Measurements from ENCODE around the gene CHRNA4. TPM values are rescaled to one million over a fixed set of nuclear protein-coding genes. Genes with fewer than 3 reads are reported as not detected.
A peak's percentile ranks its signal among the peaks of the same experiment; 100 is the strongest.

The CHRNA4 gene
- not detected for total RNA-seq
- long read RNA-seq, result 0 reads

DNA sequence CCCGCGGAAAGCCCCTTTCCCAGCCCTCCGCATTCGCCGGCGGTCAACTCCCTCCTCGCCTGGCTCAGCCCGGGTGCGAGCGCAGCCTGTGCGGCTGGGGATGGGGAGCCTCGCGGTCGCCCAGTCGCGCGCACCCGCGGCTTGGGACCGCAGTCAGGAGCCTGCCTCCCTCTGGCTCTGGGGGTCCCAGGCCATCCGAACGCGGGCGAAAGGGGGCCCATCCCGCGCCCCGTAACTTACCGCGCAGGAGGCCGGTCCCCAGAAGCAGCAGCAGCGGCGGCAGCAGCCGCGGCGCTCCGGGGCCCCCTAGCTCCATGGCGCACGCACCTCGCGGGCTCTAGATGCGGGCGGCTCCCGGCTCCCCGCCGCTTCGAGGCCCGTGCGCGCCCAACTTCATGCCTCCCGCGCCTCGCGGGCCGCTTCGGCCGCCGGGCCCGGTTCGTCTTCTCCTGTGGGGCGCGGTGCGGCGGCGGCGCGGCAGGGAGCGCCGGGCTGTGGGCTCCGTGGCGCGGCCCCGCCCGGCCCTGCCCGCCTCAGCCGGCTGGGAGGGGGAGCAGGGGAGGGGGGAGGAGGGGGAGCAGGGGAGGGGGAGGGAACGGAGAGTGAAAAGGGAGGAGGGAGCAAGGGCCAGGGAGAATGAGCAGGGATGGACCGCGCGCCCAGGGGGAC lies at the start of gene CHRNA4:
CHRNA4 (minus strand) TSS at position 500 of the 669 bp plus-strand sequence; CDS start at position 316, 184 bp downstream.
- intact Hi-C loops (cut with DNase I, micrococcal nuclease), result no loop called here
- no peak for DNase-seq
- no peak for ATAC-seq

DNA sequence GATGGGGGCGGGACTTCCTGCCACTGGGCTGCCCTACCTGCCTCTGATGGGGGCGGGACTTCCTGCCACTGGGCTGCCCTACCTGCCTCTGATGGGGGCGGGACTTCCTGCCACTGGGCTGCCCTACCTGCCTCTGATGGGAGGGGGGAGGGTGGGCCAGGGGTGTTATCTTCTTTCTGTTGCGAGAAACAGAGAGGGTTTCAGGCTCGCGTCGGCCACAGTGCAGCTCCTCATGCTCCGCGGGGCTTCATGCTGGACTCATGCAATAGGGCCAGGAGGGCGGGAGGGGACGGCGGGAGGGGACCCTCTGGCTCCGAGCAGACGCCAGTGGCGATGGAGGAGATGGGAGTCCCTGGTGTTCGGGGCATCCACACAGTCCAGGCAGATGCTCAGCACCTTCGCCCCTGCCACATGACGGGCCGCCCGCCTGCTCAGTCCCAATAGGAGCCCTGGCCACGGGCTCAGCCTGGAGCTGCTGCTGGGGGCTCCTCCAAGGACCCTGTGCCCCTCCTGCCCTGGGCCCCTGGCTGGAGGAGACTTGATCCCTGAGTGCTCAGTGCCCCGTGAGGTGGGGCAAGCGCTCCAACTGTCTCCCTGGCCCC lies 48.8 kb upstream of the CHRNA4 start:
- DNase-seq (no peak), ATAC-seq (no peak)
- intact Hi-C loops (cut with DNase I, micrococcal nuclease), result no loop called here

- DNase-seq (no peak), ATAC-seq (no peak)
- intact Hi-C loops (cut with DNase I, micrococcal nuclease), result no loop called here
Measured at GRCh38 chr20:63409066-63409833, 48.1 kb upstream of the CHRNA4 start.

DNA sequence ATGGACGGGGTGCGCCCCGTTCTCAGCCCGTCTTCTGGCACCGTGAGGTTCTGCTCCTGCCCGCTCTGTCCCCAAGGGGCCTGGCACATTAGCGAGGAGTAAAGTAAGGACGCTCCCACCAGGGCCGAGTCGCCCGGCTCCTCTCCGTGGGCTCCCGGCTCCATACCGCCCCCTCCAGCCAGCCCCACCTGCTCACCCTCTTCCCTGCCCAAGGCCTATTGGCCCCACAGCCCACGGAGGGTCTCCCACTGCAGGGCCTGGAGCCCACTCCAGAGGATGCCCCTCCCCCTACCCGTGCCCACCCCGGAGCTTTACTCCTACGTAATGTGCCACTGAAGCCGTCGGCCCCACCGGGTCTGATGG lies 47.5 kb upstream of the CHRNA4 start:
- intact Hi-C loops (cut with DNase I, micrococcal nuclease), result no loop called here
- DNase-seq (no peak), ATAC-seq (no peak)

GRCh38 chr20:63407928-63408683 lies 47.0 kb upstream of the CHRNA4 start:
- intact Hi-C loops (cut with DNase I, micrococcal nuclease), result no loop called here
- ATAC-seq, result no peak
- no peak for DNase-seq

DNA sequence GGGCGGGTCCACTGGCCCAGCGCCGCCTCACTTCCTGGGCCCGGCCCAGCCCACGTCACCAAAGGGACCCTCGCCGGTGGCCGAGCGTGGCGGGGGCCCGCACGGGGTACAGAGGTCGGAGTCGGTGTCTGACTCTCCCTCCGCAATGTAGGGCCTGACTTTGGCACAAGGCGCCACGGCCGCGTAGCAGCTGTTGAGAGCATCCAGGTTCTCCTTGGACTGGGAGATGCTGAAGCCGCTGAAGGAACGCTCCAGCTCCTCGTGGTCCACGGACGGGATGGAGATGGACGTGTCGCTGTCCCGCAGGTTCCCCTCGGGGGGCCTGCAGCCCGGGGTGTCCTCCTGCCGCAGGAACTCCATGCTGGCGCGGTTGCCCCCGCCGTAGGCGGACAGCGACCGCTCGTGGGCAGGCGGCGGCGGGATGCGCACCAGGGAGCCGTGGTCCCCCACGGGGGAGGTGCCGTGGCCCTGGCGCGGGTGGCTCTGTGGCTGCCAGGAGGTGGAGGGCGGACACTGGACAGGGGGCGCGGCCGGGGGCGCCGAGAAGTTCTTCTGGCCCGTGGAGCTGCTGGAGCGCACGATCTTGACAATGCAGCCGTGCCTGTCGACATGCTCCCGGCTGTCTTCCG lies 45.6 kb upstream of the CHRNA4 start:
- ATAC-seq (no peak), DNase-seq (no peak)
- intact Hi-C loops (cut with DNase I, micrococcal nuclease), result no loop called here

GRCh38 chr20:63406011-63406410 lies 44.9 kb upstream of the CHRNA4 start:
- no peak for ATAC-seq
- intact Hi-C loops (cut with DNase I, micrococcal nuclease), result no loop called here
- DNase-seq, result no peak

GRCh38 chr20:63405102-63405730 lies 44.1 kb upstream of the CHRNA4 start:
- no peak for DNase-seq
- no peak for ATAC-seq
- intact Hi-C loops (cut with DNase I, micrococcal nuclease), result no loop called here

- DNase-seq (peak in 1 of 2 donors; percentile 35), ATAC-seq (no peak)
- intact Hi-C loops (cut with DNase I, micrococcal nuclease), result no loop called here
Measured at GRCh38 chr20:63404129-63405085, 43.3 kb upstream of the CHRNA4 start.

- intact Hi-C loops (cut with DNase I, micrococcal nuclease), result no loop called here
- DNase-seq, result no peak
- ATAC-seq, result no peak
Measured at GRCh38 chr20:63403403-63404105, 42.4 kb upstream of the CHRNA4 start.

GRCh38 chr20:63402860-63403220 lies 41.7 kb upstream of the CHRNA4 start:
- ATAC-seq (no peak), DNase-seq (no peak)
- intact Hi-C loops (cut with DNase I, micrococcal nuclease), result no loop called here

DNA sequence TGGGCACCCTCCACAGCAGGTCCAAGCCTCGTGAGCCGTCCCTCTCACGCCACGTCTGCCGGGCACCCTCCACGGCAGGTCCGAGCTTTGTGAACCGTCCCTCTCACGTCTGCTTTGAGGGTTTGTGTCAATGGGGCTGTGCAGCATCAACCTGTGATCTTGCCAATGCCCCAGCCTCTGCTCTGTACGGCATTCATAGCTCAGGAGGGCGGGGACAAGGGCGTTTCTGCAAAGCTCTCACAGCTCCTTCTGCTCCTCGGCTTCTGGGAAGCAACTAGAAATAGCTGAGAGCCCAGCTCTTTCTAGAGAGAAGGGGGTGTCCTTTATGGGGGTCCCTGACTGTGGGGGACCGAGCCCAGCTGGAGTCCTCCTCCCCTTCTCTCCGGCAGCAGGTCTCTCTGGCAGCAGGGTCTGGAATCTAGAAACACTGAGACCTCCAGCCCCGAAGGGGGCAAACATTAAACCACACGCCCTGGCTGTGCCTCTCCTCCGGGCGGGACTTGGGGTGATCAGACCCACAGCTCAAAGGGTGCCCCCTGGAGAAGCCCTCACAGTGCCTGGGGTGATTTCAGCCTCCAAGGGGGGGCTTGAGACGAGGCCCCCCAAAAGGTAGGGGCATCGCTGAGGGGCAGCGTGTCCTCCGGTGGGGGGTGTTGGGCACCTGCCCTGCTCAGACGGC lies 41.2 kb upstream of the CHRNA4 start:
- DNase-seq, result no peak
- intact Hi-C loops (cut with DNase I, micrococcal nuclease), result no loop called here
- no peak for ATAC-seq

DNA sequence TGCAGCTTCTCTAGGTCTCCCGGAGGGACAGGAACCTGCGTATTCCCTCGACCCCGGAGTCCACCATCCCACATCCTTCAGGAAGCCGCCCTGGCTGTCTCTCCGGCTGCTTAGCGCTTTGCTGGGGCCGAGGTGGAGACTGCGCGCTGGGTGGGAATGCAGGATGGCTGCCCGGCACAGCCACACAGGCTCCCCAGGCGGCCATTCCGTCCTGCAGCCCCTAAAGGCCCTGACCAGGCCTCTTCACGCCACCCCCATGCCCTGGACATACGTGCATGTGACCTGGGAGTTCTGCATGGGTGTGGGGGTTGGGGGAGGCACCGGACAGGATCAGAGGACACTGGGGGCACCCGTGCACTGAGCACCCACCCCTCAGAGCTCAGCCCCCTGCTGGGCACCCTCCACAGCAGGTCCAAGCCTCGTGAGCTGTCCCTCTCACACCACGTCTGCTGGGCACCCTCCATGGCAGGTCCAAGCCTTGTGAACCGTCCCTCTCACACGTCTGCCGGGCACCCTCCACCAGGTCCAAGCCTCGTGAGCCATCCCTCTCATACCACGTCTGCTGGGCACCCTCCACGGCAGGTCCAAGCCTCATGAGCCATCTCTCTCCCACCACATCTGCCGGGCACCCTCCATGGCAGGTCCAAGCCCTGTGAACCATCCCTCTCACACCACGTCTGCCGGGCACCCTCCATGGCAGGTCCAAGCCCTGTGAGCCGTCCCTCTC lies 40.4 kb upstream of the CHRNA4 start:
- intact Hi-C loops (cut with DNase I, micrococcal nuclease), result no loop called here
- DNase-seq (no peak), ATAC-seq (no peak)

DNA sequence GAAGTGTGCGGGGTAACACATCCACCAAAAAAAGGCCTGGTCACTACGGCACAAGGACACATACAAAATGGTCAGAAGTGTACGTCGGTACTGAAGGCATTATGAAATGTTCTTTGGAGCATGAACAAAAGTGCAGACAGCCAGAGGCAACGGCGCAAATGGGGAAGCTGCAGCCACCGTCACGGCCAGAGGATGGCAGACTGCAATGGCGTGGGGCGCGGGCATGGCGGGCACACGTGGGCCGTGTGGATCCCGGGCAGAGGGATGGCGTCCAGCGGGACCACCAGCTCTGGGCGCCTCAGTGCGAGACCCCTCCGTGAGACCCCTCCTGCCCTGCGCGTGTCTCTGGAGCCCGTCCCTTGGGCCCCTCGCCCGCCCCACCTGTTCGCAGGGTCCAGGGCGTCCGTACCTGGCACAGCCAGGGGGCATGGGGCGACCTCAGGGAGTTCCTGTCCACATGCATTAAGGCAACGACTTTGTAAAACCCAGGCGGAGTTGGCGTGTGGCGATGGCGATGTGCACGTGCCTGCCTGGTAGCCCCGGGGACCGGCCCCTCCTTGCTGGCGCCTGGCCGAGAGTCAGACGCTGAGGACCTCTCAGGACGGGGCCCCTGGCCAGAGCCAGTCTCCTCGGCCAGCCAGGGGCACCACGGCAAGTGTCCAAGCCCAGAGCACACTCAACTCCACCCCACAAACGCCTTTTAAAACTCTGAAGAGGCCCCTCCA lies 39.5 kb upstream of the CHRNA4 start:
- DNase-seq (no peak), ATAC-seq (no peak)
- intact Hi-C loops (cut with DNase I, micrococcal nuclease), result no loop called here

Measured in left colon (tissue), 2 donors.